Neural progenitor cell (in vitro differentiated cells): ENCODE data around the gene SLC7A7.

Experiments
- CTCF ChIP-seq: fragments of 200-600 bp; sonication (generic); IDR thresholded peaks from 2 replicates; pipeline ENCODE4 v1.5.1; 2017; ENCODE audit warnings: antibody characterized with exemption, mild to moderate bottlenecking
- EZH2 ChIP-seq: fragments of 200-600 bp; sonication (generic); IDR thresholded peaks from 2 replicates; pipeline ENCODE4 v1.6.1; 2017; ENCODE audit warnings: antibody characterized with exemption, mild to moderate bottlenecking, moderate library complexity
- EZH2phosphoT487 ChIP-seq: fragments of 200-600 bp; sonication (generic); IDR thresholded peaks from 2 replicates; pipeline ENCODE4 v1.6.1; 2017; ENCODE audit warnings: antibody characterized with exemption

DNA sequence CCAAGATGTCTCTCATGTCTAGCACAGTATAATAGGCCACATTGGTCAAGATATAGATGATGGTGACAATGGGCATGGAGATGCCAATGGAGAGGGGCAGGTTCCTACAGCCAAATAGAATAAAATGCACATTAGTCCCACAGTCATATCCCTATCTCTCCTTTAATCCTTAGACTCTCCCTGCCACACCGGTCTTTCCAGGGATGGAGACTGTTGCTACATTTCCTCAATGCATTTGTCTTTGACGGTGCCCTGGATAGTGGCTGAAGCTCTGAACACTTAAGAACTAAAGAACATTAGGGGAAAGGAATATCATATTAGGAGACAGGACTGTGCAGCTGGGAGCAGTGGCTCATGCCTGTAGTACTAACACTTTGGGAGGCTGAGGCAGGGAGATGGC lies 39.0 kb downstream of the SLC7A7 start:
- TF ChIP-seq CTCF (no peak), EZH2phosphoT487 (no peak), EZH2 (no peak)
